HG03045 (cell line): ENCODE results near the gene CFAP77.

Source experiments
- ATAC-seq: cut with Tn5 transposase; IDR thresholded peaks from one replicate; pipeline ENCODE4 v1.9.1; 2021; ENCODE audit warnings: mild to moderate bottlenecking, moderate library complexity; ENCODE audit not compliant: unreplicated experiment

The CFAP77 gene

DNA sequence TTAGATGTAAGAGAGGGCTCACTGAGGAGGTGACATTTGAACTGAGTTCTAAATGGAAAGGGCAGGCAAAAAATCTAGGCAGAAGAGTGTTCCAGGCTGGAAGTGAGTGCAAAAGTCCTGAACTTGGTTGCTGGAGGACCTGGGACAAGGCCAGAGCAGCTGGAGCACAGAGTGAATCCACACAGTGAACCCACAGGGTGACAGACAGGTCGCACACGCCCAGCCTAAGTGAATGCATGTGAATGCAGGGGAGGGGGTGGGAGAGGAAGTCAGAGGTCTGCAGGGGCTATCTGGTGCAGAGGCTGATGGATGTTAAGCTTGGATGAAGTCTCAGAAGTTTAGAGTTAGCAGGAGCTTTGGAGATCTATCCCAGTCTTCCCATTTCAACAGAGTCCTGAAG, 2.8 kb upstream of the CFAP77 start:
- no peak for ATAC-seq

DNA sequence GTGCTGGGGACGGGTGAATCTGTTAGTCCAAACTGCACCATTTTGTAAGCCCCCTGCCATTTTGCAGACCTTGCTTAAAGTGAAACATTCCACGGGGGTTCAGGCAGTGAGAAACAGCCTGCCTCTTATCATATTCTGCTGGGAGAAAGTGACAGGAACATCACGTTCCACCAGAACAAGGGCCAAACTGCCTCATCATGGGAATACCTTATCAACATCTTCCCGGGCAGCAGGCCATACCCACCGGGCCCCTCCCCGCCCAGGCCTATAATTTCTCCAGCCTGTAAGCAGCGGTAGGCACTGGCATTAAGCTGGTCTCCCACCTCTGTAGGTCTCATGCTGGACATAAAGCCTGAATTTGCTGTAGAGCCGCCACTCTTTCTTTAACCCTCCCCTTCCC, 1.5 kb upstream of the CFAP77 start:
- ATAC-seq: no peak

DNA sequence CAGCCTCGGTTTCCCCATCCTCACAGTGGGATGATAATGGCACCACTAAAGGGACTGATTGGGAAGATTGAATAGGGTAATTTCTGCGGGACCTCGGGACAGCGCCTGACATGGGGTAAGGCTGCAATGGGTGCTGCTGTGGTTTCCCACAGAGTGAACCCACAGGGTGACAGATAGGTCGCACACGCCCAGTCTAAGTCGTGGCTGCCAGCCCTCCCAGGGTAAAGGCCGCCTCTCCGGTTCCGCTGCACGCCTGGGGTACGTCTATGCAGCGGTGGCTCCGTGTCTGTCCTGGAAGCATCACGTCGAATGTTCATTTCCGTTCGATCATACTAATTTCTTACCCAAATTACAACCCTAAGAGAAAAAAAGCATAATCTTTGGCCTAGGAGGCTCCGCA, 631 bp downstream of the CFAP77 start:
- no peak for ATAC-seq

GRCh38 chr9:132411091-132411508, 1.1 kb downstream of the CFAP77 start:
- ATAC-seq: no peak

DNA sequence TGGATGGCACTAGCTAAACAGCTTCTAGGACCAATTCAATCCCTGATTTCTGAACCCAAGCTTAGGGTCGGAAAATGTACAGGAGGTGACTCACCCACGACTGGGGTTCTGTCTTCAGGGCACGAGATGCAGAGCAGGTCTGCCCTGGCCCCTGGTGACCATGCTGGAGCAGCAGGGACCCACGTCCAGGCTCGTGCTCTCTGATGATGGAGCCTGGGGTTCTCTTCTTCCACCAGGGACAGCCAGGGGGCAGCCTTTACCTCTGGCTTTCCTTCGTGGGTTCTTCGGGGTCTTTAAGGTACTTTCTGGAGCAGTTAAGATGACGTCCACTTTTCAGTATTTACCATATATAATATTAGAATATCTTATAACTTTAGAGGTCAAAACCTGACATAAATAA, 2.1 kb downstream of the CFAP77 start:
- no peak for ATAC-seq

DNA sequence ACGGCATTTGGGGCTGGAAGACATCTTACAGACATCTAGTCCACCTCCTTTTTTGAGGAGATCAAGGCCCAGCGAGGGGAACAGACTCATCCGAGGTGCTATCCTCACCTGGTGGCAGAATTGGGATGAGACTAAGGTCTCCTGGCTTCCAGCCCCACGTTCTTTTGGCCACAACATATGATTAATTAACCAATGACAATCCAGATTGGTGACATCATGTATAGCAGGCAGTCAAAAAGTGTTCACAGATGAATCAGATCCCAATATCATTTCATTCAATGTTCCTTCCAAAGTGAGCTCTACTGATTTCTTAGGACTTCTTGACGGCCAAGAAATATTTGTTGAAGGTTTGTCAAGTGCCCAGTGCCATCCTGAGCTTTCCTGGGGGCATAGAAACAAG, 3.9 kb downstream of the CFAP77 start:
- no peak for ATAC-seq

- no peak for ATAC-seq
Observed at GRCh38 chr9:132414731-132415130, 4.7 kb downstream of the CFAP77 start.

DNA sequence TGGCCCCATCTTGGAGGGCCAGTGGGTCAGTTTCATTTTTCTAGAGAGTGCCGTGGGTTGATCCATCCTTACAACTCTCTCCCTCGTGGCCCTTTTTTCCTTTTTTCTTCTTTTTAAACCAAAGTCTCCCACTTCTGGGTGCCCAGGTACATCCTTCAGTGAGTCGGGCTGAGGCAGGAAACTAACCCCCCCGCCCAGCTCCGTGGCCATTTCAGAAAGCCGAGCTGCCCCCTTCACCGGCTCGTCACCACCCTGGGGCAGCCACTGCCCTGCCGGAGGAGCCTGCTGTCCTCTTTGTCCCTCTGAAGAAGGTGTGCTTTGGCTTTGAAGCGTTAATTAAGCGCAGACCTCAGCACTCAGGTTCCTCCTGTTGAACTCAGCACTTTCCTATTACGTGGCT, 5.2 kb downstream of the CFAP77 start:
- ATAC-seq: no peak

DNA sequence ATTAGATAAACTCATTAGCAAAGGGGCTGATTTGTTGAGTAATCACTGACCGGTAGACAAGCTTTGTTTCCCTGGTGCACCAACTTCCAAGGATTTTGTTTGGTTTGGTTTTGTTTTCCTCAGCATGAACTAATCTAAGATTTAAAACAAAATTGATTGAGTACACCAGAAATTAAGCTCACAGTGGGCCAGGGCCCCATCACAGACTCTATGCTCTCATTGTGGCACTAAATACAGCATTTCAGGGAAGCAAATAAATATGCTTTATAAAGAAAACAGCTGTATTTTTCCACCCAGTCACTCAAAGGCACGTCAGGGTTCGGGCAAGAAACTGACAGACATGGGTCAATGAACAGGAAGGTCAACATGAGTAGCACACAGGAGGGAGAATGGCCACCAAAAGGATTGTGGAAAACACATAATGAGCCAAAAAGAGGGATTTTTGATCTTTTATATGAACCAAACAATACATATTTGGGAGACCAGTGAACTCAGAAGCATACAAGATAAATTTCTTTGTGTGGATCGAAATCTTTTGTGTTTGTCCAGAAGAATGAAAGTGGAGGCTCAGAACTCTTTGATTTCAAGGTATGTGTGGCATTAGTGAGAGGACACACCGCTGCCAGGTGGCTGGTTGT, 8.8 kb downstream of the CFAP77 start:
- ATAC-seq: no peak

DNA sequence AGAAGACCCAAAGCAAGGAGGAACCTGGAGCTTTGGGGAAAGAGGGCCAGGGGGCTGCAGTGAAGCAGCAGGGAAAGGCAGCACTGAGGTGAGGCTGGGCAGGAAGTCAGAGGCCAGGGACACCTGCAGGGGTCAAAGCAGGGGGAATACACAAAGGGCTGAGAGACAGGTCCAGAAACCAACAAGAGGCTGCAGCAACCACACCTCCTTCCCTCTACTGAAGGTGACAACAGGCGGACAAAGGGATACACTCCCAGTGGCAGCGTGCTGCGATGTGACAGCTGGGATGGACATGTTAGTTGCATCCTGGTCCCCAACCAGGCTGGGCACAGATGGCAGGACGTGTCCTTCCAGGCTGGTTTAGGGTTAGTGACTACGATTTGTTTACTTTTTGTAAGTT, 12.6 kb downstream of the CFAP77 start:
- no peak for ATAC-seq

GRCh38 chr9:132423503-132423902, 13.5 kb downstream of the CFAP77 start:
- no peak for ATAC-seq

DNA sequence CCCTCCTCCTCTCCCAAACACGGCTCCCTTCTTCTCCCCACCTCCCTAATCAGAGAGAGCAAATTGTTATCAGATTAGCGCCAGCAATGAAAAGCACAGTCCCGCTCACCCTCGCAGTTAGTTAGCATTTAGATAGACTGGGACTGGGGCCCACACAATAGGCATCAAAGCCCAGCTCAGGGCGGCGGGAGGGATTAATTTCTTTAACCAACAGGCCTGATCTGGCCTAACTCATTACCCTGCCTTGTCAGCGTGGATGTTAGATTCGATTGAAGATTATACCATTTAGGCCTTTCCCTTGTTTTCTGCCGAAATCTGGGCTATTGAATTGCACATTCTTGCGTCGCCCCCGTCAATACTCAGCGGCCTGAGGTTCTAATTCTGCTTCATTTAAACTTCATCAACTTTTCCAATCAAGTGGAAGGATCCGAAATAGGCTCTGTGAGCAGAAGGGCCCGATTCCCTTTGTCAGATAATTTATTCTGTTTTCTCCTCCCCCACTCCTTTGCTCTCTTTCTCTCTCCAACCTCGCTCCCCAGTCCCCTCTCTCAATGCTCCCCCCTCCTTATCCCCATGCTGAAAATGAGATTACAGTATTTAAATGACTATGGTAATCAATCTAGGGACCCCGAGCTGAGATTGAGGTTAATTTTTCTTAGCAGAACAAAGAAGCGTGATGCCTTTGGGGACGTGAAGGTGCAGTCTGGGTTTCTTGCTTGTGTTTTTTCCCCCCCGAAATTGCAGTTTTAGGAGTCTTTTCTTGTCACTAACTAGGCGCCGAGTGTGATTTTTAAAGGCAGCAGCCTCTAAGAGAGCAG, 15.1 kb downstream of the CFAP77 start:
- ATAC-seq: no peak

- no peak for ATAC-seq
Observed at GRCh38 chr9:132425675-132426062, 15.7 kb downstream of the CFAP77 start.

- no peak for ATAC-seq
Observed at GRCh38 chr9:132426639-132427414, 16.8 kb downstream of the CFAP77 start.

DNA sequence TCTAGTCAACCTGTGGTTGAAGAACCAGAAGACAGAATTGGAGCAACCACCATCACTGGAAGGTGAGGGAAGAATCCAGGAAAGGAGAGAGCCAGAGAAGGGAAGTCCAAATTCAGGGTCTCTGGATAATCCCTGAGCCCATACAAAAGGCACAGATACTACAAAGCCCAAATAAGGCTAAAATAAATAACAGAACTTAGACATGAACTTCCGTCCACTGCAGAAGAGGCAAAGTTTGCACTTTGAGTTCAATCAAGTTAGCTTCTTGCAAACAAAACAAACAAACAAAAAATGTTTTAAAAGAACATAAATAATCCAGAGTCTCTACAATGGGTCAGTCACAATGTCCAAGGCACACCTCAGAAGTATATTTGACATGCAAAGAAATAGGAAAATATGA, 21.0 kb downstream of the CFAP77 start:
- ATAC-seq: no peak

- ATAC-seq: no peak
Observed at GRCh38 chr9:132434881-132435280, 24.9 kb downstream of the CFAP77 start.

GRCh38 chr9:132439153-132439552, 29.1 kb downstream of the CFAP77 start:
- no peak for ATAC-seq

DNA sequence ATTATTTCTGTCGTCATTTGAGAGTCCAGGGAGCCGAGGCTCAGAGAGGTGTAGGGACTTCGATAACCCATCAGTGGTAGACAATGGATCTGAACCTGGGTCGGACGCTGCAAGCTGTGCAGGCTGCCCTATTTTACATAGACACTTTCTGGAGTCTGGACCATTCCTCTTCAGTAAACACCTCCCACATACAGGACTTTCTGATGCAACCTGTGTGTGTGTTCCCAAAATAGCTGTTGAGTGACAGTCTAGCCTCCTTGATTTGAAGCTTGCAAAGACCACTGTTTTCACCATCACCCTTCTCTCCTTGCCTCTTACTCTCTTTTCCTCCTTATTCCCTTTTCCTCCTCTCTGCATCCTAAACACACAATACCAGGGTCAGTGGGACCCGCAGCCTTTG, 30.7 kb downstream of the CFAP77 start:
- no peak for ATAC-seq

DNA sequence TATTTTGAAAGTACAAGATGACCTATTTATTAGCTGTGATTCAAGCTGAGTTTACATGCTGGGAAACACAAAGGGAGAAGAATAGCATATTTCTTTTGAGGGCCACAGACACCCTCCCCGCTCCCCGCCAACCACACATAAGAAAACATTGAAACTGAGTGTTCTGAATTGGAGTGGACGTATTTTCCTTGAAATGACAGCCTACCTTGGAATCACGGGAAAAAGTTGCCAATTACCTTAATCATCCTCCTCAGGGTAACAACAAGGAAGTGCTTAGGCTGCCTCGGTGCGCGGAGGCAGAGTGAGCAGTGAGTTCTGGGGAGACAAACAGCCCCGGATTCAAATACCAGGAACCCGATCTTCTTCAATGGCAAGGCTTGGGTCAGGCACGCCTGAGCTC, 31.4 kb downstream of the CFAP77 start:
- ATAC-seq: no peak

DNA sequence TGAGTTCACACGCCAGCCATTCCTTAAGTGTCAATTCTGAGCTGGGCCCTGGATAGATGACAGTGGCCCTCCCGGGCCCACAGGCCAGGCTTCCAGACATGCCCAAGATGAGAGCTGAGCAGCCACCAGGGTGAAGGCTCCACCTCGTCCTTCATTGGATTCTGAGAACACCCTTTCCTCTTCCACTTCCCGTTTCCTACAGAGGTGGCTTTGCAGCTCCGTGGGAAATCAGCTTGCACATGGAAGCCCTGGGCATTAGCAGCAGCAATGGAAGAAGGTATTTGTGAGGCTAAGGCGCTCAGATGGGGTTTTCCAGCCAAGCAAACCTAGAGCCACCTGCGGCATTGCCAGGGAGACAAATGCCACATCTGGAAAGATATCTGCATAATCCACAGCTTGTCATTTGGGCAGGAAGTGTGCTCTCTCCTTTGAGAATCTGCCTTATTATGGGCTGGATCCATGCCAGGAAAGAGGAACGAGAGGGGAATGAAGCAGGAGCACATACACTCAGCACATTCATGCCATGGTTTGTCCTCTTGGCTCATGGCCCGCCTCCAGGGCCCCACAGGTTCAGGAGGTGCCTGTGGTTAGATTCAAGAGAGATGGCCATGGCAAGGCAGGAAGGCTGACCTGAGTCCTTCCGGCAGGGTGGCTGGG, 34.1 kb downstream of the CFAP77 start:
- ATAC-seq: no peak

DNA sequence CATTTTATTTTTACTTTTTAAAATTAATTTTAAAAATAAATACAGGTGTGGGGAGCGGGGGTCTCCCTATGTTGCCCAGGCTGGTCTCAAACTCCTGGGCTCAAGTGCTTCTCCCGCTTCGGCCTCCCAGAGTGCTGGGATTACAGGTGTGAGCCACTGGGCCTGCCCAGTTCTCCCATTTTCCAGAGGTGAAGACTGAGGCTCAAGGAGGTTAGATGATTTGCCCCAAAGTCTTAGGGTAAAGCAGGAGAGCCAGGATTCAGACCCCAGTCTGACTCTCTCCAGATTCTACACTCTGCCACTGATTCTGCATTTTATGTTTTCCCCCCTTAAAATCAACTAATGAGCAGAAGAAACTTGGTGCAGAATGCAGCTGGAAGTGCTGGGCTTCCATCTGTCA, 36.9 kb downstream of the CFAP77 start:
- no peak for ATAC-seq
